ENCODE results near the gene PRR5L.

- no peak for TF ChIP-seq EZH2phosphoT487 (IDR thresholded peaks at IDR 0.05; ENCODE audit: low read depth, severe bottlenecking, unreplicated experiment)
- no peak for TF ChIP-seq CTCF (IDR thresholded peaks at IDR 0.05; ENCODE audit: poor library complexity)
These were observed 103.1 kb downstream of the PRR5L start for GRCh38 chr11:36399236-36399635.
